ENCODE results near the gene BBS1. TPM values are rescaled to one million over a fixed set of nuclear protein-coding genes. Genes with fewer than 3 reads are reported as not detected.

The BBS1 gene
- total and polyA plus RNA-seq, 7 experiments from 2014 or later = 9.6 to 38.2 (median 22.7) TPM

GRCh38 chr11:66568124-66568916 is 57.9 kb downstream of the BBS1 start, which contains the start of gene CTSF:
CTSF (minus strand) TSS chr11:66568606; CDS start chr11:66568486, 120 bp downstream.
- Mint-ChIP-seq H3K27ac (peak within 1 kb of the TSS in 8 of 9 donors; percentile 77 to 90 (median 82)), H3K4me1 (peaks cover 2 to 13% (median 8%) of the 10 kb centered on the region in 7 donors), H3K4me3 (peak within 1 kb of the TSS; percentile 77 to 89 (median 82)), H3K27me3 (peaks cover 0 to 36% (median 0%) of the 10 kb centered on the region in 5 donors), H3K36me3 (peaks cover 0 to 3% (median 0%) of the 10 kb centered on the region in 5 donors), H3K9me3 (no peaks in the 10 kb centered on the region)
- Histone ChIP-seq H3K27ac (ENCODE audit: low read depth, low read length) (peak within 1 kb of the TSS; percentile 58), H3K27me3 (ENCODE audit: control insufficient read depth in 2 of 2, insufficient read depth in 2 of 2, low read length in 2 of 2) (no peaks in the 10 kb centered on the region), H3K4me1 (ENCODE audit: control insufficient read depth in 2 of 2, insufficient read depth in 2 of 2, low read length in 2 of 2) (peaks cover 0 to 6% of the 10 kb centered on the region in 2 donors), H3K36me3 (ENCODE audit: control insufficient read depth in 2 of 3, insufficient read depth in 3 of 3, low read length in 3 of 3) (no peaks in the 10 kb centered on the region), H3K9me3 (ENCODE audit: control insufficient read depth in 2 of 3, low read length in 3 of 3) (no peaks in the 10 kb centered on the region), H3K4me3 (ENCODE audit: low read length) (peak within 1 kb of the TSS; percentile 65)
- ATAC-seq (peak; percentile 93), DNase-seq (peak; percentile 55 to 72 (median 61))
- intact Hi-C loops (cut with micrococcal nuclease) = loop anchor here in 1 of 2 donors (2.0 kb wide), 1 partner anchor 22 kb away; the partner anchor contains the start of genes ACTN3 and ZDHHC24
- CTCF ChIA-PET = interaction anchor here (0.6 to 2.9 kb wide), 4 partner anchors 9 to 1836 kb away, joined by 3 to 20 read pairs (median 6); partner anchors contain the start of gene RBM4B
- POLR2A ChIA-PET = interaction anchor here (0.6 to 3.0 kb wide), 9 partner anchors 9 to 273 kb away, joined by 3 to 18 read pairs (median 4); partner anchors contain the start of genes RBM14, RBM4, RBM4B and ZDHHC24

DNA sequence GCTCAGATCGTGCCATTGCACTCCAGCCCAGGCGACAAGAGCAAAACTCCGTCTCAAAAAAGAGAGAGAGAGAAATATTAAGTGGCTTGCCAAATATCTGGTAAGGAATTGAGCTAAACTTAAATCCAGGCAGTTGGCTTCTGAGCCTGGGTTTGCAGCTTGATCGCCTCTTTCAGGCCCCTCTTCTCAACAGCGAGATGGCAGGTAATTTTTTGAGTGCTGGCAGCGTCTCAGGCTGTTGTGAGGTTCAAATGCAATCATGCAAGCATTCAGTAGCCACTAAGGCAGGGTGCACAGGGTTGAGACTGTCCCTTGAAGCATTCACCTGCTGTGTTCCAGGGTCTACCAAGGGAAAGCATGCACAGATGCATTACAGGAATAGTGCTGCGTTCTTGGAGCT is 58.6 kb downstream of the BBS1 start:
- DNase-seq (no peak), ATAC-seq (no peak)
- Histone ChIP-seq H3K27me3 (ENCODE audit: control insufficient read depth in 2 of 2, insufficient read depth in 2 of 2, low read length in 2 of 2) (no peaks in the 10 kb centered on the region), H3K9me3 (ENCODE audit: control insufficient read depth in 2 of 3, low read length in 3 of 3) (no peaks in the 10 kb centered on the region), H3K4me3 (ENCODE audit: low read length) (no peak overlapping the region), H3K36me3 (ENCODE audit: control insufficient read depth in 2 of 3, insufficient read depth in 3 of 3, low read length in 3 of 3) (no peaks in the 10 kb centered on the region), H3K27ac (ENCODE audit: low read depth, low read length) (no peak overlapping the region), H3K4me1 (ENCODE audit: control insufficient read depth in 2 of 2, insufficient read depth in 2 of 2, low read length in 2 of 2) (peaks cover 0 to 6% of the 10 kb centered on the region in 2 donors)
- peaks cover 0 to 39% (median 4%) of the 10 kb centered on the region in 5 donors for H3K27me3 Mint-ChIP-seq
- ChIA-PET CTCF (interaction anchor here (0.6 to 2.9 kb wide), 6 partner anchors 8 to 1836 kb away, joined by 3 to 20 read pairs (median 4); partner anchors contain the start of gene RBM4B), POLR2A (interaction anchor here (0.6 to 3.0 kb wide), 8 partner anchors 10 to 917 kb away, joined by 3 to 18 read pairs (median 4); partner anchors contain the start of genes RBM14, RBM4B and ZDHHC24)
- peak overlapping the region in 2 of 9 donors; percentile 77 to 88 for H3K27ac Mint-ChIP-seq
- no peaks in the 10 kb centered on the region for H3K9me3 Mint-ChIP-seq
- H3K4me1 Mint-ChIP-seq = peaks cover 2 to 13% (median 8%) of the 10 kb centered on the region in 7 donors
- peaks cover 0 to 3% (median 0%) of the 10 kb centered on the region in 5 donors for H3K36me3 Mint-ChIP-seq
- intact Hi-C loops (cut with micrococcal nuclease) = loop anchor here in 1 of 2 donors (2.0 kb wide), 1 partner anchor 22 kb away; the partner anchor contains the start of genes ACTN3 and ZDHHC24
- peak overlapping the region in 5 of 10 donors; percentile 78 to 89 (median 82) for H3K4me3 Mint-ChIP-seq

DNA sequence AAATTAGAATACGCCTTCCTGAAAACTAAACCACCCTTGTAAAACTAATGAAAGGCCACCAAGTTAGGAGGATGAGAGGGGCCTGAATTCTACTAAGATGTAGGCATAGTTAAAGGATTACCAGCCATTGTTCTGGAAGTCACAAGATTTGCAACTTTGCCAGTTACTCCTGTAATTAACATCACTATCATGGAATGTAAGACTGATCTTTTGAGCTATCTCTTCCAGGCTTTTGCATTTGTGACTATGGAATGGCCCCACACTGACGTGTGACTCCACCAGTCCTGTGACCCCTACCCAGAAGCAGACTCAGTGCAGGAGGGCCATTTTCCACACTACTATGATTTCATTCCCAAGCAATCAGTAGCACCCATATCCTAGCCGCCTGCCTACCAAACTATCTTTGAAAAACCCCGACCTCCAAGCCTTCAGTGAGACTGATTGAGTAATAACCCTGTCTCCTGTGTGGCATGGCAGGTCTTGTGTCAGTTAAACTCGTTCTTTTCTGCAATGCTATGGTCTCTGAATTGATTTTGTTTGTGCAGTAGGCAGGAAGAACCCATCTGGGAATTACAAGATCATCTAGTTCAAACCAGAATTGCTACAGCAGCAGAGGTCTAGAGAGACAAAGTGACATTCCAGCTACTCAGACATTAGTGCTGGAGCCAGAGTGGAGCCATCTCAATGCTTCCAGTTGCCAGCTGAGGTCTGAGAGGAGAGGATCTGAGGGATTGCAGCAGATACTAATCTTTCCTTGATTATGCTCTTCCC is 59.8 kb downstream of the BBS1 start:
- Mint-ChIP-seq H3K27ac (no peak overlapping the region), H3K4me3 (peak overlapping the region in 3 of 10 donors; percentile 6 to 58 (median 40)), H3K4me1 (peaks cover 2 to 13% (median 8%) of the 10 kb centered on the region in 7 donors)

GRCh38 chr11:66570850-66571180 is 60.4 kb downstream of the BBS1 start:
- peaks cover 6 to 51% (median 16%) of the 10 kb centered on the region in 5 donors for H3K27me3 Mint-ChIP-seq
- H3K4me3 Mint-ChIP-seq = peak overlapping the region in 1 of 10 donors; percentile 58
- no peaks in the 10 kb centered on the region for H3K9me3 ChIP-seq (ENCODE audit: control insufficient read depth in 2 of 3, low read length in 3 of 3)
- no peak overlapping the region for H3K4me3 ChIP-seq (ENCODE audit: low read length)
- no peaks in the 10 kb centered on the region for H3K9me3 Mint-ChIP-seq
- H3K27ac Mint-ChIP-seq = no peak overlapping the region
- peaks cover 0 to 6% of the 10 kb centered on the region in 2 donors for H3K4me1 ChIP-seq (ENCODE audit: control insufficient read depth in 2 of 2, insufficient read depth in 2 of 2, low read length in 2 of 2)
- ChIA-PET POLR2A (no interaction called here), CTCF (no interaction called here)
- no peak overlapping the region for H3K27ac ChIP-seq (ENCODE audit: low read depth, low read length)
- H3K36me3 ChIP-seq (ENCODE audit: control insufficient read depth in 2 of 3, insufficient read depth in 3 of 3, low read length in 3 of 3) = no peaks in the 10 kb centered on the region
- no peak for ATAC-seq
- no peaks in the 10 kb centered on the region for H3K27me3 ChIP-seq (ENCODE audit: control insufficient read depth in 2 of 2, insufficient read depth in 2 of 2, low read length in 2 of 2)
- no peak for DNase-seq
- peaks cover 2 to 13% (median 8%) of the 10 kb centered on the region in 7 donors for H3K4me1 Mint-ChIP-seq
- H3K36me3 Mint-ChIP-seq = no peaks in the 10 kb centered on the region
- intact Hi-C loops (cut with micrococcal nuclease) = no loop called here

More for the DNA sequence above, 59.8 kb downstream of the BBS1 start:
- H3K27ac ChIP-seq (ENCODE audit: low read depth, low read length) = no peak overlapping the region
- no peak overlapping the region for H3K4me3 ChIP-seq (ENCODE audit: low read length)
- H3K27me3 ChIP-seq (ENCODE audit: control insufficient read depth in 2 of 2, insufficient read depth in 2 of 2, low read length in 2 of 2) = no peaks in the 10 kb centered on the region
- no peak for ATAC-seq
- DNase-seq = no peak
- H3K4me1 ChIP-seq (ENCODE audit: control insufficient read depth in 2 of 2, insufficient read depth in 2 of 2, low read length in 2 of 2) = peaks cover 0 to 6% of the 10 kb centered on the region in 2 donors
- ChIA-PET CTCF (interaction anchor here (0.7 to 2.9 kb wide), 3 partner anchors 108 to 116 kb away, joined by 3 to 20 read pairs (median 4); partner anchors contain the start of gene RBM4B), POLR2A (interaction anchor here (0.7 kb wide), 2 partner anchors 112 to 610 kb away, joined by 4 read pairs; no protein-coding TSS in a partner anchor)
- H3K9me3 ChIP-seq (ENCODE audit: control insufficient read depth in 2 of 3, low read length in 3 of 3) = no peaks in the 10 kb centered on the region
- peaks cover 0 to 3% (median 0%) of the 10 kb centered on the region in 5 donors for H3K36me3 Mint-ChIP-seq
- H3K27me3 Mint-ChIP-seq = peaks cover 6 to 45% (median 11%) of the 10 kb centered on the region in 5 donors
- intact Hi-C loops (cut with micrococcal nuclease) = no loop called here
- H3K9me3 Mint-ChIP-seq = no peaks in the 10 kb centered on the region
- no peaks in the 10 kb centered on the region for H3K36me3 ChIP-seq (ENCODE audit: control insufficient read depth in 2 of 3, insufficient read depth in 3 of 3, low read length in 3 of 3)

GRCh38 chr11:66579017-66579606 is 68.7 kb downstream of the BBS1 start:
- Mint-ChIP-seq H3K27ac (peak overlapping the region in 2 of 9 donors; percentile 65 to 71), H3K36me3 (peaks cover 0 to 5% (median 0%) of the 10 kb centered on the region in 5 donors), H3K4me3 (peak overlapping the region in 2 of 10 donors; percentile 22 to 53), H3K9me3 (peaks cover 0 to 13% (median 4%) of the 10 kb centered on the region in 11 donors), H3K27me3 (peaks cover 0 to 25% (median 15%) of the 10 kb centered on the region in 5 donors), H3K4me1 (peaks cover 0 to 11% (median 8%) of the 10 kb centered on the region in 7 donors)
- H3K9me3 ChIP-seq (ENCODE audit: control insufficient read depth in 2 of 3, low read length in 3 of 3) = no peaks in the 10 kb centered on the region
- peak; percentile 51 to 78 (median 66) for DNase-seq
- peaks cover 0 to 6% of the 10 kb centered on the region in 2 donors for H3K4me1 ChIP-seq (ENCODE audit: control insufficient read depth in 2 of 2, insufficient read depth in 2 of 2, low read length in 2 of 2)
- no peak overlapping the region for H3K4me3 ChIP-seq (ENCODE audit: low read length)
- no peaks in the 10 kb centered on the region for H3K36me3 ChIP-seq (ENCODE audit: control insufficient read depth in 2 of 3, insufficient read depth in 3 of 3, low read length in 3 of 3)
- CTCF ChIA-PET = interaction anchor here (0.6 to 7.9 kb wide), 9 partner anchors 11 to 100 kb away, joined by 3 to 137 read pairs (median 4); partner anchors contain the start of genes CCDC87, CCS, CTSF and RBM14
- no peak overlapping the region for H3K27ac ChIP-seq (ENCODE audit: low read depth, low read length)
- H3K27me3 ChIP-seq (ENCODE audit: control insufficient read depth in 2 of 2, insufficient read depth in 2 of 2, low read length in 2 of 2) = no peaks in the 10 kb centered on the region
- POLR2A ChIA-PET = interaction anchor here (1.0 to 3.2 kb wide), 3 partner anchors 37 to 99 kb away, joined by 3 to 27 read pairs (median 3); partner anchors contain the start of genes RBM14 and RBM4B
- peak; percentile 91 for ATAC-seq
- intact Hi-C loops (cut with micrococcal nuclease) = loop anchor here (1.0 to 5.0 kb wide), 6 partner anchors 38 to 255 kb away; partner anchors contain the start of genes RBM14 (in 2 of the 2) and RBM4 (in 1 of the 2)
